HCT116 (cell line): Measurements from ENCODE around the gene RPL28. TPM values are rescaled to one million over a fixed set of nuclear protein-coding genes. Genes with fewer than 3 reads are reported as not detected.

ENCODE experiments used
- ATAC-seq: fragments of 200-7000 bp; cut with Tn5 transposase; 2 replicates; pipeline ENCODE4 v1.9.1; 2020; ENCODE audit warnings: mild to moderate bottlenecking, moderate library complexity
- BruUV-seq: library from RNA; stranded (reverse); fragments of 400-500 nt; replicated peaks from 2 replicates; lab custom pipeline; 2021; lab: Mats Ljungman, UMichigan
- CTCF ChIA-PET: fragments of 300-600 bp; sonication (Branson Sonifier 250); formaldehyde crosslinking; loops from one replicate; lab custom pipeline; 2021; ENCODE audit warnings: antibody characterized with exemption; lab: Charles Lee
- POLR2A ChIA-PET: fragments of 300-600, 350-600 bp; sonication (Branson Sonifier 250); formaldehyde crosslinking; loops from one replicate; lab custom pipeline; 2021; ENCODE audit warnings: antibody characterized with exemption; lab: Charles Lee
- RAD21 ChIA-PET, 2 experiments: fragments of 300-600 bp; sonication (Branson Sonifier 250); formaldehyde crosslinking; loops; one replicate each; lab custom pipeline; 2023; ENCODE audit warnings: low total read pairs in 2 of 2; ENCODE audit not compliant: uncharacterized antibody in 2 of 2, unreplicated experiment in 2 of 2, low non-redundant PET in 1 of 2; lab: Charles Lee
- DNase-seq: peaks from one replicate; pipeline ENCODE4 v3.0.0-alpha.2; 2010; ENCODE audit warnings: low read depth, low spot score
- H2AFZ ChIP-seq: fragments of 200-600 bp; shearing (Covaris generic), sonication (generic); 2 replicates; pipeline ENCODE4 v1.6.1; 2017; ENCODE audit warnings: low read depth, mixed run types, mixed read lengths, antibody characterized with exemption, low read length; ENCODE audit not compliant: poor library complexity, severe bottlenecking
- H3K27ac ChIP-seq: 2 replicates; pipeline ENCODE4 v1.5.1; 2012; ENCODE audit warnings: low read depth, low read length
- H3K27me3 ChIP-seq: fragments of 200-600 bp; sonication (generic); 2 replicates; pipeline ENCODE4 v1.6.1; 2016; ENCODE audit warnings: mixed run types, low read length, mixed read lengths; ENCODE audit not compliant: insufficient read depth
- H3K36me3 ChIP-seq, 2 experiments: fragments of 200-500 bp in 1 of 2; fragments of 200-600 bp in 1 of 2; sonication (Bioruptor generic) in 1 of 2; sonication (generic) in 1 of 2; 2 replicates each; pipeline versions ENCODE4 v1.5.1 to v1.6.1; 2014 to 2016; ENCODE audit warnings: low read length in 2 of 2, inconsistent platforms in 1 of 2, mixed read lengths in 1 of 2, mixed run types in 1 of 2; ENCODE audit not compliant: insufficient read depth in 2 of 2, control insufficient read depth in 1 of 2
- H3K4me1 ChIP-seq, 2 experiments: fragments of 200-600 bp in 1 of 2; sonication (generic) in 1 of 2; 2 replicates each; pipeline versions ENCODE4 v1.5.1 to v1.6.1; 2012 to 2017; ENCODE audit warnings: low read length in 2 of 2, inconsistent platforms in 1 of 2, mild to moderate bottlenecking in 1 of 2, mixed read lengths in 1 of 2, mixed run types in 1 of 2, moderate library complexity in 1 of 2; ENCODE audit not compliant: insufficient read depth in 2 of 2, control insufficient read depth in 1 of 2
- H3K4me2 ChIP-seq: fragments of 200-600 bp; sonication (generic); 2 replicates; pipeline ENCODE4 v1.6.1; 2017; ENCODE audit warnings: mixed run types, low read length, mixed read lengths
- H3K4me3 ChIP-seq, 2 experiments: fragments of 200-600 bp in 1 of 2; sonication (generic) in 1 of 2; replicated peaks in 1 of 2; 2 replicates each; pipeline ENCODE4 v1.5.1; 2011 to 2016; ENCODE audit warnings: low read length in 2 of 2, control low read depth in 1 of 2, low read depth in 1 of 2, mild to moderate bottlenecking in 1 of 2, mixed read lengths in 1 of 2, mixed run types in 1 of 2
- H3K79me2 ChIP-seq: fragments of 200-600 bp; sonication (generic); 2 replicates; pipeline ENCODE4 v1.6.1; 2017; ENCODE audit warnings: mild to moderate bottlenecking, mixed run types, low read length, moderate library complexity, mixed read lengths; ENCODE audit not compliant: insufficient read depth
- H3K9ac ChIP-seq: fragments of 200-600 bp; sonication (generic); 2 replicates; pipeline ENCODE4 v1.6.1; 2016; ENCODE audit warnings: low read length, mixed read lengths
- H3K9me2 ChIP-seq: fragments of 200-600 bp; sonication (generic), shearing (Covaris generic); 2 replicates; pipeline ENCODE4 v1.6.1; 2017; ENCODE audit warnings: mixed run types, mild to moderate bottlenecking, moderate library complexity; ENCODE audit not compliant: insufficient read depth
- H3K9me3 ChIP-seq, 2 experiments: fragments of 200-500 bp in 1 of 2; fragments of 200-600 bp in 1 of 2; sonication (Bioruptor generic) in 1 of 2; sonication (generic) in 1 of 2; 2 replicates each; pipeline ENCODE4 v1.6.1; 2014 to 2017; ENCODE audit warnings: low read length in 2 of 2, mixed read lengths in 2 of 2, inconsistent platforms in 1 of 2, low read depth in 1 of 2, mild to moderate bottlenecking in 1 of 2, mixed run types in 1 of 2, moderate library complexity in 1 of 2; ENCODE audit not compliant: control insufficient read depth in 1 of 2, insufficient read depth in 1 of 2
- H4K20me1 ChIP-seq: fragments of 200-600 bp; sonication (generic), shearing (Covaris generic); 2 replicates; pipeline ENCODE4 v1.6.1; 2017; ENCODE audit warnings: mixed run types, mild to moderate bottlenecking, moderate library complexity; ENCODE audit not compliant: insufficient read depth
- ATF3 ChIP-seq: IDR thresholded peaks from 2 replicates; pipeline ENCODE4 v1.6.1; 2012
- CBX3 ChIP-seq: IDR thresholded peaks from 2 replicates; pipeline ENCODE4 v1.6.1; 2012; ENCODE audit warnings: low read depth
- CTCF ChIP-seq, 3 experiments: fragments of 200-600 bp in 1 of 3; sonication (generic) in 1 of 3; IDR thresholded peaks in 2 of 3; conservative IDR thresholded peaks in 1 of 3; 2 replicates each; pipeline ENCODE4 v1.5.1; 2012 to 2017; ENCODE audit warnings: low read depth in 2 of 3, low read length in 2 of 3, antibody characterized with exemption in 1 of 3, borderline replicate concordance in 1 of 3, control low read depth in 1 of 3, mild to moderate bottlenecking in 1 of 3, mixed read lengths in 1 of 3, mixed run types in 1 of 3, moderate library complexity in 1 of 3; ENCODE audit not compliant: insufficient read depth in 1 of 3
- EZH2 ChIP-seq: fragments of 200-600 bp; sonication (generic); IDR thresholded peaks from 2 replicates; pipeline ENCODE4 v1.6.1; 2017; ENCODE audit warnings: antibody characterized with exemption, mixed run types
- JUND ChIP-seq: IDR thresholded peaks from 2 replicates; pipeline ENCODE4 v1.6.1; 2012
- MAX ChIP-seq: IDR thresholded peaks from 2 replicates; pipeline ENCODE4 v1.6.1; 2012
- POLR2A ChIP-seq: IDR thresholded peaks from 2 replicates; pipeline ENCODE4 v1.7.0; 2011; ENCODE audit warnings: borderline replicate concordance; ENCODE audit not compliant: insufficient read depth, insufficient read length; ENCODE audit errors: extremely low read depth
- POLR2AphosphoS5 ChIP-seq: IDR thresholded peaks from 2 replicates; pipeline ENCODE4 v1.6.1; 2011; ENCODE audit warnings: mild to moderate bottlenecking, low read depth, low read length, moderate library complexity
- SRF ChIP-seq: IDR thresholded peaks from 2 replicates; pipeline ENCODE4 v1.6.1; 2012; ENCODE audit warnings: low read depth
- ZBTB33 ChIP-seq: IDR thresholded peaks from 2 replicates; pipeline ENCODE4 v1.6.1; 2011; ENCODE audit warnings: mild to moderate bottlenecking, low read length, moderate library complexity; ENCODE audit not compliant: insufficient replicate concordance; ENCODE audit errors: extremely low read depth
- intact Hi-C: fragments of 100-400 bp; cut with micrococcal nuclease; formaldehyde crosslinking; loops from 2 replicates; pipeline ENCODE4 v1.10.0; 2022
- total RNA-seq: library from RNA; stranded (reverse); gene quantifications from one replicate; pipeline ENCODE4 v1.2.1, GENCODE V29; 2021; ENCODE audit not compliant: unreplicated experiment

Gene RPL28
- total RNA-seq, 1 experiment from 2014 or later, result 3,050 TPM

GRCh38 chr19:55451965-55452748 lies 66.4 kb downstream of the RPL28 start:
- Histone ChIP-seq H3K9ac (no peak overlapping the region), H4K20me1 (no peaks in the 10 kb centered on the region), H3K4me3 (no peak overlapping the region), H3K27me3 (no peaks in the 10 kb centered on the region), H3K9me2 (no peaks in the 10 kb centered on the region), H3K4me2 (no peak overlapping the region), H3K27ac (no peak overlapping the region), H3K79me2 (no peaks in the 10 kb centered on the region), H2AFZ (no peak overlapping the region), H3K9me3 (no peaks in the 10 kb centered on the region), H3K4me1 (peaks cover 0 to 5% of the 10 kb centered on the region in 2 experiments; a peak in 2 of 4 replicates), H3K36me3 (no peaks in the 10 kb centered on the region; a peak in 1 of 4 replicates)
- ChIA-PET CTCF (no interaction called here), RAD21 (no interaction called here), POLR2A (interaction anchor here (1.4 kb wide), 1 partner anchor 45 kb away, joined by 5 read pairs; the partner anchor contains the start of gene UBE2S)
- DNase-seq (no peak), ATAC-seq (no peak)
- intact Hi-C loops, result no loop called here
- no peak for TF ChIP-seq MAX
- TF ChIP-seq JUND, result no peak
- no peak for TF ChIP-seq POLR2A
- no peak for TF ChIP-seq ZBTB33
- TF ChIP-seq SRF, result no peak
- no peak for TF ChIP-seq ATF3
- TF ChIP-seq CBX3, result no peak
- no peak for TF ChIP-seq POLR2AphosphoS5
- no peak for TF ChIP-seq CTCF (IDR thresholded peaks at IDR 0.05 in 2 of 3, conservative IDR thresholded peaks at IDR 0.05 in 1 of 3; ENCODE audit: borderline replicate concordance in 1 of 3, insufficient read depth in 1 of 3, low read depth in 2 of 3, low read length in 2 of 3)
- TF ChIP-seq EZH2, result no peak
- no TSS peak for BruUV-seq

Other genes starting within 250 kb of the RPL28 start
- 188 TPM for gene TNNT1, start 236.7 kb upstream of the RPL28 start, total RNA-seq
- gene TNNI3, start 228.2 kb upstream of the RPL28 start, total RNA-seq, result 42.1 TPM
- gene DNAAF3, start 219.3 kb upstream of the RPL28 start, total RNA-seq, result 52.8 TPM
- gene SYT5, start 205.6 kb upstream of the RPL28 start, total RNA-seq, result 2.3 TPM
- gene PTPRH, start 176.4 kb upstream of the RPL28 start, total RNA-seq, result 15.9 TPM
- 10.6 TPM for gene TMEM86B, start 157.2 kb upstream of the RPL28 start, total RNA-seq
- 96.7 TPM for gene PPP6R1, start 126.9 kb upstream of the RPL28 start, total RNA-seq
- 63.0 TPM for gene HSPBP1, start 105.8 kb upstream of the RPL28 start, total RNA-seq
- gene BRSK1, start 101.9 kb upstream of the RPL28 start, total RNA-seq, result 33.3 TPM
- gene TMEM150B, start 60.6 kb upstream of the RPL28 start, total RNA-seq, result not detected
- 27.5 TPM for gene KMT5C, start 46.1 kb upstream of the RPL28 start, total RNA-seq
- gene COX6B2, start 31.2 kb upstream of the RPL28 start, total RNA-seq, result 2.4 TPM
- gene GARIN5B, start 22.7 kb upstream of the RPL28 start, total RNA-seq, result not detected
- gene IL11, start 15.5 kb upstream of the RPL28 start, total RNA-seq, result 2.8 TPM
- gene TMEM190, start 9.1 kb upstream of the RPL28 start, total RNA-seq, result not detected
- gene TMEM238, start 1.6 kb upstream of the RPL28 start, total RNA-seq, result 21.0 TPM
- gene UBE2S, start 21.9 kb downstream of the RPL28 start, total RNA-seq, result 515 TPM
- gene SHISA7, start 57.4 kb downstream of the RPL28 start, total RNA-seq, result not detected
- 56.8 TPM for gene ISOC2, start 75.7 kb downstream of the RPL28 start, total RNA-seq
- 0.34 TPM for gene C19orf85, start 78.8 kb downstream of the RPL28 start, total RNA-seq
- gene ZNF628, start 90.7 kb downstream of the RPL28 start, total RNA-seq, result 14.9 TPM
- 55.3 TPM for gene NAT14, start 99.3 kb downstream of the RPL28 start, total RNA-seq
- 1.5 TPM for gene SSC5D, start 102.5 kb downstream of the RPL28 start, total RNA-seq
- 0.30 TPM for gene SBK2, start 151.2 kb downstream of the RPL28 start, total RNA-seq
- gene SBK3, start 159.6 kb downstream of the RPL28 start, total RNA-seq, result 1.2 TPM
- 24.1 TPM for gene ZNF579, start 194.9 kb downstream of the RPL28 start, total RNA-seq
- 15.3 TPM for gene FIZ1, start 213.6 kb downstream of the RPL28 start, total RNA-seq
- gene ZNF524, start 214.4 kb downstream of the RPL28 start, total RNA-seq, result 17.2 TPM
- 16.2 TPM for gene ZNF865, start 219.7 kb downstream of the RPL28 start, total RNA-seq
- gene ZNF784, start 238.6 kb downstream of the RPL28 start, total RNA-seq, result 5.3 TPM